ENCODE results near the gene CMTR1. TPM values are rescaled to one million over a fixed set of nuclear protein-coding genes. Genes with fewer than 3 reads are reported as not detected.
"Not testable (repeated sequence)": the region's sequence is repeated elsewhere in the genome, so short reads cannot be mapped to it uniquely, and the experiment has no call there.

The CMTR1 gene
- total and polyA plus RNA-seq, 2 donors: 32.2 to 39.6 TPM

DNA sequence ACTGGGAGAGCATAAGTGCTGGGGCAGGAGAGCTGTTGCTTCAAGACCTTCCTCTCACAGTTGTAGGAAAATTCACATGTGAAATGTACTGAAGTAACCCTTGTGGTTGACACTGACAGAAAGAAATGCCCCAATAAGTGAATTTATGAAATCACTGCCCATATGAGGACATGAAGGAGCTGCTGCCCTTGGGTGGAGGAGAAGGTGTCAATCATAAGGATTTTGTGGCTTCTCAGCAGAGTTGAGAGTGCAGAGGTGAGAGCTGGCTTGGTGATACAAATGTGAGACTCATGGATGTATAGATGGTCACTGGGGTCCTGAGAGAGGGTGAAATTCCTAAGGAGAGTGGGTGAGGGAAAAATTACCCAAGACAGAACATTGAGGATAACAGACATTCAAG lies 33.9 kb upstream of the CMTR1 start:
- no peaks in the 10 kb centered on the region for H3K4me1 ChIP-seq (ENCODE audit: control insufficient read depth in 2 of 2, insufficient read depth in 2 of 2, low read length in 2 of 2)
- no peak overlapping the region for H3K27ac ChIP-seq (ENCODE audit: low read depth in 1 of 2, low read length in 1 of 2)
- no peak for DNase-seq (ENCODE audit: low read depth in 6 of 9, low spot score in 9 of 9)
- H3K4me3 ChIP-seq (ENCODE audit: low read length in 2 of 2): no peak overlapping the region
- H3K9me3 ChIP-seq (ENCODE audit: control insufficient read depth in 2 of 2, insufficient read depth in 1 of 2, low read length in 1 of 2): no peaks in the 10 kb centered on the region
- no peaks in the 10 kb centered on the region for H3K27me3 ChIP-seq (ENCODE audit: control insufficient read depth in 2 of 2, insufficient read depth in 1 of 2, low read length in 1 of 2)
- peaks cover 3 to 4% of the 10 kb centered on the region in 2 donors for H3K36me3 ChIP-seq (ENCODE audit: control insufficient read depth in 2 of 2, insufficient read depth in 2 of 2, low read length in 1 of 2)

DNA sequence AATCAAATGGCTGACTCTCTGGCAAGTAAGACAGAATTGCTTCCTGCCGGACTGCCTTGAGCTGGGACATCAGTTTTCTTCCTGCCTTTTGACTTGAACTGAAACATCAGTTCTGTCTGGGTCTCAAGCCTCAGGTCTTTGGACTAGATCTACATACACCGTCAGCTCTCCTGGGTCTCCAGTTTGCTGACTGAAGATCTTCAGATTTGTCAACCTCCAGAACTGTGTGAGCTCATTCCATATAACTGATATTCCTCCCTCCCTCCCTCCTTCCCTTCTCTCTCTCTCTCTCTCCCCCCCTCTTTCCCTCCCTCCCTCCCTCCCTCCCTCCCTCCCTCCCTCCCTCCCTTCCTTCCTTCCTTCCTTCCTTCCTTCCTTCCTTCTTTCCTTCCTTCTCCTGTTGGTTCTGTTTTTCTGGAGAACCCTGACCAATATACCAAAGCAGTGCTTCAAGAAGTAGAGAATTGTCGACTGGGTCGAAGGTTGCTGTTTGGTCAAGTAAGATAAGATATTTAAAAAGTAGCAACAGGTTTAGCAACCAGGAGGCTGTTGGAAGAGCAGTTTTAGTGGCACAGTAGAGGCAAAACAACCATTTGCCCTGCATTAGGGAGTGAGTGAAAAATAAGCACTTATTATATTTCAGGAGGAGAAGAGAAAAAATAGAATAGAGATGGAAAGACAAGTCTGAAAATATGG lies 33.1 kb upstream of the CMTR1 start:
- Histone ChIP-seq H3K27ac (ENCODE audit: low read depth in 1 of 2, low read length in 1 of 2) (no peak overlapping the region), H3K9me3 (ENCODE audit: control insufficient read depth in 2 of 2, insufficient read depth in 1 of 2, low read length in 1 of 2) (no peaks in the 10 kb centered on the region), H3K27me3 (ENCODE audit: control insufficient read depth in 2 of 2, insufficient read depth in 1 of 2, low read length in 1 of 2) (no peaks in the 10 kb centered on the region), H3K36me3 (ENCODE audit: control insufficient read depth in 2 of 2, insufficient read depth in 2 of 2, low read length in 1 of 2) (peaks cover 0 to 3% of the 10 kb centered on the region in 2 donors), H3K4me3 (ENCODE audit: low read length in 2 of 2) (no peak overlapping the region), H3K4me1 (ENCODE audit: control insufficient read depth in 2 of 2, insufficient read depth in 2 of 2, low read length in 2 of 2) (no peaks in the 10 kb centered on the region)
- no peak for DNase-seq (ENCODE audit: low read depth in 6 of 9, low spot score in 9 of 9)
- 70% methylated on average over 4 of the region's 4 CpGs for WGBS

DNA sequence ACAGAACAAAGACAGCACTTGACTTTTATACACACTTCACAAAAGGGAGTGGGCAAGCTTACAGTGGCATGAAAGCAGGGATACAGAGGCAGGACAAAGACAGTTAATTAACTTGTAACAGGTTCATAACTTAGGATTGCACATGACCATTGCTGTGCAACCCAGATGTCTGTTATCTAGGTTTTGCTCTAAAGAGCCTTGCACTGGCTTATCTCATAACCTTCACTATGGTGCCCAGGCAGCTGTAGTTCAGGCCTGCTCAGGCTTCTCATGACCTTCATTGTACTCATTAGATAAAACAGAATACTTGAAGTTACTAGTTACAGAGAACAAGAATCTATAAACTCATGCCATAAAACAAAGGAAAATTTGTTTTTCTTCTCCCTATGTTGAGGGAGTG lies 31.4 kb upstream of the CMTR1 start:
- H3K27me3 ChIP-seq (ENCODE audit: control insufficient read depth in 2 of 2, insufficient read depth in 1 of 2, low read length in 1 of 2); H3K9me3 ChIP-seq (ENCODE audit: control insufficient read depth in 2 of 2, insufficient read depth in 1 of 2, low read length in 1 of 2); DNase-seq (ENCODE audit: low read depth in 6 of 9, low spot score in 9 of 9); H3K4me3 ChIP-seq (ENCODE audit: low read length in 2 of 2); H3K4me1 ChIP-seq (ENCODE audit: control insufficient read depth in 2 of 2, insufficient read depth in 2 of 2, low read length in 2 of 2); H3K27ac ChIP-seq (ENCODE audit: low read depth in 1 of 2, low read length in 1 of 2); H3K36me3 ChIP-seq (ENCODE audit: control insufficient read depth in 2 of 2, insufficient read depth in 2 of 2, low read length in 1 of 2): not testable (repeated sequence)

DNA sequence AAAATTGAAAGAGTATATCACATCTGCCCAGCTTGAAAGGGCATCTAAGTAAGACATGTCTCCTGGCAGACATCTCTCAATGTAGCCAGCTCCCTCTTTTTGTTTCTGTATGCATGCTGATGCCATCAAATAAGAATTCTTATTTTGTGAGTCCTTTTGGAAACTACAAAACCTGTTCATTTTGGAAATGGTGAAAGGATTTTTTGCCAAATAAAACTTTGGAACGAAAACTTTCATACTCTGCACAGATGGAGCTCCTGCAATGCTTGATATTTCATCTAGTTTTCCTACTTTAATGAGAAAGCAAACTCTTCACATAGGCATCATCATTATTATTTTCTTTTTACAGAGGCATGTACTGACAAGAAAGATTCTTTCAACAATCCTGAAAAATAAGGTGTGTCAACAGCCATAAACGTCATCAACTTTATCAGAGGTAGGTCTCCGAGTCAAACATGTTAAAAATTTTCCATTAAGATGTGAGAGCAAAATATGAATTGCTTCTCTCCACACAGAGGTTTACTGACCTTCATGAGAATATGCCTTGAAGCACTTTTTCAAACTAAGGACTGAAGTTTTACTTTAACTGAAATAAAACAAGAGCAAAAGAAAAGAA lies 26.2 kb upstream of the CMTR1 start:
- Histone ChIP-seq H3K36me3 (ENCODE audit: control insufficient read depth in 2 of 2, insufficient read depth in 2 of 2, low read length in 1 of 2) (no peaks in the 10 kb centered on the region), H3K27ac (ENCODE audit: low read depth in 1 of 2, low read length in 1 of 2) (no peak overlapping the region), H3K4me1 (ENCODE audit: control insufficient read depth in 2 of 2, insufficient read depth in 2 of 2, low read length in 2 of 2) (no peaks in the 10 kb centered on the region), H3K4me3 (ENCODE audit: low read length in 2 of 2) (no peak overlapping the region), H3K9me3 (ENCODE audit: control insufficient read depth in 2 of 2, insufficient read depth in 1 of 2, low read length in 1 of 2) (no peaks in the 10 kb centered on the region), H3K27me3 (ENCODE audit: control insufficient read depth in 2 of 2, insufficient read depth in 1 of 2, low read length in 1 of 2) (peaks cover 0 to 2% of the 10 kb centered on the region in 2 donors)
- WGBS: 95% methylated on average over 3 of the region's 3 CpGs
- no peak for DNase-seq (ENCODE audit: low read depth in 6 of 9, low spot score in 9 of 9)

DNA sequence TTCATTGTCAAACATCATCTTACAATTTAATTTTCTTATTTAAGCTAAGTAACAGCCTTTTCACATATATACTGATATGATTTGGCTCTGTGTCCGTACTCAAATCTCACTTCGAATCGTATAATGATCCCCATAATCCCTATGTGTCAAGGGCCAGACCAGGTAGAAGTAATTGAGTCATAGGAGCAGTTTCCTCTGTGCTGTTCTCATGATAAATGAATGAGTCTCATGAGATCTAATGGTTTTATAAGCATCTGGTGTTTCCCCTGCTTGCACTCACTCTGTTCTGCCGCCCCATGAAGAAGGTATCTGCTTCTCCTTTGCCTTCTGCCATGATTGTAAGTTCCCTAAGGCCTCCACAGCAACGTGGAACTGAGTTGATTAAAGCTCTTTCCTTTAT lies 25.1 kb upstream of the CMTR1 start:
- no peak overlapping the region for H3K27ac ChIP-seq (ENCODE audit: low read depth in 1 of 2, low read length in 1 of 2)
- DNase-seq (ENCODE audit: low read depth in 6 of 9, low spot score in 9 of 9): no peak
- WGBS: 84% methylated on average over 5 of the region's 5 CpGs
- H3K4me1 ChIP-seq (ENCODE audit: control insufficient read depth in 2 of 2, insufficient read depth in 2 of 2, low read length in 2 of 2): no peaks in the 10 kb centered on the region
- H3K27me3 ChIP-seq (ENCODE audit: control insufficient read depth in 2 of 2, insufficient read depth in 1 of 2, low read length in 1 of 2): peaks cover 0 to 2% of the 10 kb centered on the region in 2 donors
- no peaks in the 10 kb centered on the region for H3K36me3 ChIP-seq (ENCODE audit: control insufficient read depth in 2 of 2, insufficient read depth in 2 of 2, low read length in 1 of 2)
- H3K4me3 ChIP-seq (ENCODE audit: low read length in 2 of 2): no peak overlapping the region
- H3K9me3 ChIP-seq (ENCODE audit: control insufficient read depth in 2 of 2, insufficient read depth in 1 of 2, low read length in 1 of 2): no peaks in the 10 kb centered on the region

DNA sequence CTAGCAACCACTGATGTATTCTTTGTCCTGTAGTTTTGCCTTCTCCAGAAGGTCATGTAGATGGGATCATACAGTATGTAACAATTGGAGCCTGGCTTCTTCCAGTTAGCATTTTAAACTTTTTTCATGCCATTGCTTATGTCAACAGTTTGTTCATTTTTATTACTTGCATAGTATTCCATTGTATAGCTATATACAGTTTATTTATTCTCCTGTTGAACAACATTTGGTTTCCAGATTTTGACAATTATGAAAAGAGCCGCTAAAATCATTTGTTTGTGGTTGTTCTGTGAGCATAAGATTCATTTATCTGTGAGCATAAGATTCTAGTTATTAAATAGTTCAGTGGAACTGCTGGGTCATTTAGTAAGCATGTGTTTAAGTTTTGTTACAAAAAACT lies 23.5 kb upstream of the CMTR1 start:
- 99% methylated on average over 1 of the region's 1 CpG for WGBS
- Histone ChIP-seq H3K27me3 (ENCODE audit: control insufficient read depth in 2 of 2, insufficient read depth in 1 of 2, low read length in 1 of 2) (peaks cover 0 to 2% of the 10 kb centered on the region in 2 donors), H3K4me3 (ENCODE audit: low read length in 2 of 2) (no peak overlapping the region), H3K27ac (ENCODE audit: low read depth in 1 of 2, low read length in 1 of 2) (no peak overlapping the region), H3K9me3 (ENCODE audit: control insufficient read depth in 2 of 2, insufficient read depth in 1 of 2, low read length in 1 of 2) (no peaks in the 10 kb centered on the region), H3K4me1 (ENCODE audit: control insufficient read depth in 2 of 2, insufficient read depth in 2 of 2, low read length in 2 of 2) (no peaks in the 10 kb centered on the region), H3K36me3 (ENCODE audit: control insufficient read depth in 2 of 2, insufficient read depth in 2 of 2, low read length in 1 of 2) (no peaks in the 10 kb centered on the region)
- DNase-seq (ENCODE audit: low read depth in 6 of 9, low spot score in 9 of 9): no peak

DNA sequence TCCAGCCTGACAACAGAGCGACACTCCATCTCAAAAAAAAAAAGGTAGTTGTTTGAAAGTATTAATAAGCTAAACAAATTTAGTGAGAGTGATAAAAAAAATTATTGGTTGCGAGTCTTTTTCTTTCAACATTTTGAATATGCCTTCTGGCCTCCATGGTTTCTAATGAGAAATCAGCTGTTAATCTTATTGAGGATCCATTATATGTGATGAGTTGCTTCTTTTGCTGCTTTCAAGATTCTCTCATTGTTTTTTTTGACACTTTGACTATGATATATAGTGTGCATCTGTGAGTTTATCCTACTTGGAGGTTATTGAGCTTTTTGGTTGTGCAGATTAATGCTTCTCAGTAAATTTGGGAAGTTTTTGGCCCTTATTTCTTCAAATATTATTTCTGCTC lies 15.6 kb upstream of the CMTR1 start:
- WGBS: 78% methylated on average over 2 of the region's 2 CpGs

DNA sequence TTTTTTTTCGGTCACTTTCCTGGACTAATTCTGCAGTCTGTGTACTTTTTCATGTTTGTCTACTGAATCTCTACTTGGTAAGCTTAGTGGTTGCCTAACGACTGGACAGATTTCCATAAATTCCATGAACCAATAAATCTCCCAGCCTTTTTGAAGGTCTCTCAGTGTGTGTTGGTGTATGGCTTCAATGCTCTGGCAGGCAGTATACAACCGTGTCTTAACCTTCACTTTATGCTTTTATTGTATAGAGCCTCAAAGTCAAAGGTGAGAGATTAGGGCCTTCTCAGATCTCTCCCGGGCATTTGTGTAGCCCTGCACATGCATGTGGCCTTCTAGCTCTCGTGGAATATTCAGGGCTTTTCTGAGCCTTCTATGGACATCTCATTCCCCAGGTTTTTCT lies 14.3 kb upstream of the CMTR1 start:
- no peaks in the 10 kb centered on the region for H3K4me1 ChIP-seq (ENCODE audit: control insufficient read depth in 2 of 2, insufficient read depth in 2 of 2, low read length in 2 of 2)
- no peak overlapping the region for H3K4me3 ChIP-seq (ENCODE audit: low read length in 2 of 2)
- WGBS: 84% methylated on average over 5 of the region's 5 CpGs
- no peak overlapping the region for H3K27ac ChIP-seq (ENCODE audit: low read depth in 1 of 2, low read length in 1 of 2)
- no peak for DNase-seq (ENCODE audit: low read depth in 6 of 9, low spot score in 9 of 9)
- no peaks in the 10 kb centered on the region for H3K36me3 ChIP-seq (ENCODE audit: control insufficient read depth in 2 of 2, insufficient read depth in 2 of 2, low read length in 1 of 2)
- no peaks in the 10 kb centered on the region for H3K27me3 ChIP-seq (ENCODE audit: control insufficient read depth in 2 of 2, insufficient read depth in 1 of 2, low read length in 1 of 2)
- no peaks in the 10 kb centered on the region for H3K9me3 ChIP-seq (ENCODE audit: control insufficient read depth in 2 of 2, insufficient read depth in 1 of 2, low read length in 1 of 2)

More for the DNA sequence above, 15.6 kb upstream of the CMTR1 start:
- no peak overlapping the region for H3K4me3 ChIP-seq (ENCODE audit: low read length in 2 of 2)
- DNase-seq (ENCODE audit: low read depth in 6 of 9, low spot score in 9 of 9): no peak
- no peaks in the 10 kb centered on the region for H3K4me1 ChIP-seq (ENCODE audit: control insufficient read depth in 2 of 2, insufficient read depth in 2 of 2, low read length in 2 of 2)
- no peak overlapping the region for H3K27ac ChIP-seq (ENCODE audit: low read depth in 1 of 2, low read length in 1 of 2)
- H3K9me3 ChIP-seq (ENCODE audit: control insufficient read depth in 2 of 2, insufficient read depth in 1 of 2, low read length in 1 of 2): no peaks in the 10 kb centered on the region
- no peaks in the 10 kb centered on the region for H3K27me3 ChIP-seq (ENCODE audit: control insufficient read depth in 2 of 2, insufficient read depth in 1 of 2, low read length in 1 of 2)
- H3K36me3 ChIP-seq (ENCODE audit: control insufficient read depth in 2 of 2, insufficient read depth in 2 of 2, low read length in 1 of 2): no peaks in the 10 kb centered on the region

DNA sequence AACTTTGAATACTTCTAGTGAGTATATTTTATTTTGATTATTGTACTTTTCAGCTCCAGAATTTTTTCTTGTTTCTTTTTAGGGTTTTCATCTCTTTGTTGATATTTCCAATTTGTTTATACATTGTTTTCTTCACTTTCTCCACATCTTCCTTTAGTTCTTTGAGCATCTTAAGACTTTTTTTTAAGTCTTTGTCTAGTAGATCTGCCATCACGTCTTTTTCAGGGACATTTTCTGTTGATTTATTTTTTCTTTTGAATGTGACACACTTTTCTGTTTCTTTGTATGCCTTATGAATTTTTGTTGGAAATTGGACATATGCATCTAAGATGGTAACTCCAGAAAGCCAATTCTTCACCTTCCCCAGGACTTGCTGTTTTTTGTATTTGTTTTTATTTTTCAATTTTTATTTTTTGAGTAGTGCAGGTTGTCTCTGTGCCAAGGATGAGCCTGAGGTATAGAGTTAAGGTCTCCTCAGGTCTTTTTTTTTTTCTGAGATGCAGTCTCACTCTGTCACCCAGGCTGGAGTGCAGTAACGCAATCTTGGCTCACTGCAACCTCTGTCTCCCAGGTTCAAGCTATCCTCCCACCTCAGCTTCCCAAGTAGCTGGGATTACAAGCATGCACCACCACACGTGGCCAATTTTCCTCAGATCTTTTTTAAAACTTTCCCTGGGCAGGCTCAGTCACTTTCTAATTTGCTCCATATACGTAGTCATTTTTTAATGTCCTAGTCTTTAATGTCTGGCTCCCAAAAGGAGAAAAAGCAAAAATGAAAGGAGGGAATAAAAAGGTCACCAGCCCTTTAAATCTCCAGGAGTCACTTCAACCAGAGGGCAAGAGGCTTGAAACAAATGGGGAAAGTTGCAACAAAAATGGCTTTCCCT lies 6.7 kb upstream of the CMTR1 start:
- DNase-seq (ENCODE audit: low read depth in 6 of 9, low spot score in 9 of 9): no peak

More for the DNA sequence above, 6.7 kb upstream of the CMTR1 start:
- H3K27ac ChIP-seq (ENCODE audit: low read depth in 1 of 2, low read length in 1 of 2): no peak overlapping the region
- 91% methylated on average over 4 of the region's 4 CpGs for WGBS
- H3K4me3 ChIP-seq (ENCODE audit: low read length in 2 of 2): no peak overlapping the region
- no peaks in the 10 kb centered on the region for H3K9me3 ChIP-seq (ENCODE audit: control insufficient read depth in 2 of 2, insufficient read depth in 1 of 2, low read length in 1 of 2)
- no peaks in the 10 kb centered on the region for H3K27me3 ChIP-seq (ENCODE audit: control insufficient read depth in 2 of 2, insufficient read depth in 1 of 2, low read length in 1 of 2)
- no peaks in the 10 kb centered on the region for H3K36me3 ChIP-seq (ENCODE audit: control insufficient read depth in 2 of 2, insufficient read depth in 2 of 2, low read length in 1 of 2)
- H3K4me1 ChIP-seq (ENCODE audit: control insufficient read depth in 2 of 2, insufficient read depth in 2 of 2, low read length in 2 of 2): no peaks in the 10 kb centered on the region

Data from thymus (tissue), 11 donors.